Adrenal gland (tissue), 12 donors: ENCODE results near the gene CUL7. TPM values are rescaled to one million over a fixed set of nuclear protein-coding genes. Genes with fewer than 3 reads are reported as not detected.

Source experiments
- DNase-seq, 7 donors: peaks; one replicate each; pipeline ENCODE4 v3.0.0-alpha.2; 2019 to 2020
- H3K27ac ChIP-seq, 5 donors: fragments of 200-600 bp; sonication (generic) in 4 of 5; 1 replicate in 3 of 5; 2 replicates in 2 of 5; pipeline versions ENCODE4 v1.5.1 to v1.8.0; 2016 to 2020; ENCODE audit warnings: mild to moderate bottlenecking in 1 of 5
- H3K27me3 ChIP-seq: fragments of 200-600 bp; 2 replicates; pipeline ENCODE4 v1.8.0; 2021
- H3K36me3 ChIP-seq, 2 donors: fragments of 200-600 bp; replicated peaks in 1 of 2; 1 replicate in 1 of 2; 2 replicates in 1 of 2; pipeline versions ENCODE4 v1.5.1 to v1.8.0; 2018 to 2022
- H3K4me1 ChIP-seq, 2 donors: fragments of 200-600 bp; replicated peaks in 1 of 2; 1 replicate in 1 of 2; 2 replicates in 1 of 2; pipeline versions ENCODE4 v1.5.1 to v1.8.0; 2018 to 2021
- H3K4me3 ChIP-seq, 4 donors: fragments of 200-600 bp; sonication (generic) in 3 of 4; one replicate each; pipeline ENCODE4 v1.5.1; 2016 to 2018
- H3K9me3 ChIP-seq, 3 donors: fragments of 200-600 bp; sonication (generic) in 1 of 3; replicated peaks in 1 of 3; 1 replicate in 2 of 3; 2 replicates in 1 of 3; pipeline versions ENCODE4 v1.5.1 to v1.8.0; 2016 to 2021
- CTCF ChIP-seq, 6 experiments: fragments of 450-650 bp in 4 of 6; fragments of 200-600 bp in 2 of 6; sonication (generic) in 1 of 6; IDR thresholded peaks; 1 replicate in 5 of 6; 2 replicates in 1 of 6; pipeline versions ENCODE4 v1.5.1 to v1.8.0; 2016 to 2021; ENCODE audit warnings: antibody characterized with exemption in 6 of 6, mild to moderate bottlenecking in 2 of 6, moderate library complexity in 1 of 6
- POLR2A ChIP-seq, 2 donors: fragments of 450-650 bp; IDR thresholded peaks; one replicate each; pipeline ENCODE4 v1.6.1; 2017; ENCODE audit warnings: antibody characterized with exemption in 2 of 2, mild to moderate bottlenecking in 2 of 2, moderate library complexity in 1 of 2
- WGBS, 4 donors: extraction: QIAGEN DNeasy Blood & Tissue Kit in 2 of 4; methylation state at CpG; one replicate each; pipeline versions ENCODE4 v1.1.5 to v1.1.7; 2013 to 2017; 5-methylcytosine and 5-hydroxymethylcytosine counted together
- intact Hi-C, 2 donors: fragments of 100-400 bp; cut with DNase I; formaldehyde crosslinking; loops; one replicate each; pipeline versions ENCODE4 v1.14.1 to v1.15.0; 2022 to 2023
- polyA plus RNA-seq, 3 donors: library from polyadenylated mRNA; stranded (reverse); fragments of 200-250 nt in 2 of 3; fragments of 350-450 nt in 1 of 3; fragmentation: Illumina TruSeq in 1 of 3; extraction: RNeasy Lipid Tissue Mini Kit (QIAGEN cat#74804) in 1 of 3; gene quantifications; one replicate each; pipeline ENCODE4 v1.2.3, GENCODE V29; 2013 to 2014
- total RNA-seq, 9 donors: library from RNA; depleted of rRNA in 4 of 9; stranded (reverse); fragments of >200 nt in 4 of 9; fragments of 120-200 nt in 1 of 9; fragmentation: NEBNext Ultra II Directional in 1 of 9; extraction: Animal tissue kit (Norgen Biotek cat#: 25700) in 1 of 9; gene quantifications; one replicate each; pipeline versions ENCODE4 v1.1.0 to v1.2.4, GENCODE V29; 2013 to 2023
- donor health status: healthy with polysubstance abuse.
- donor health status: Bipolar disorder and iron deficiency.
- donor health status: DM: yes; HTN: yes; CAD: no.
- donor health status: DM: no; HTN: no; CAD: no.
- donor health status: DM: no; HTN: no; CAD: no.
- donor health status: DM: yes; HTN: yes; CAD: no.

The CUL7 gene
- total and polyA plus RNA-seq, 12 donors, result 12.0 to 52.5 (median 32.7) TPM

DNA sequence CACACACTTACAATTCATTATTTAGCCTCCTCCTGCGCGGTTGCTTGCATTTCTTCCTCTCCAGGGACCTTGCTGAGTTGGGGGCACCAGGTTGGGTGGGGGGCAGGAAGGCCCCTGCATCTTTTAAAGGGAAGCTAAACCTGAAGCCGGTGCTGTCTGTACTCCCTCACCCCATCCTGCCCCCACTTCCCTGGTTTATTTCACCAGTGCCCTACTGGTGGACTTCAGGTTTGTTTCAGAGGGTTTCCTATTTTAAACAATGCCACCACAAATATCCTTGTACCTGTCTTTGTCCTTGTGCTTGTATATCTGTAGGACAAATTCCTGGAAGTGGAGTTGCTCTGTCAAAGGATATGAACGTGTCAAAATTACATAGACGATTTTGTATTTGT is 43.4 kb upstream of the CUL7 start:
- Histone ChIP-seq H3K9me3 (no peaks in the 10 kb centered on the region), H3K36me3 (no peaks in the 10 kb centered on the region), H3K4me3 (no peak overlapping the region), H3K27ac (no peak overlapping the region), H3K27me3 (no peaks in the 10 kb centered on the region), H3K4me1 (peaks cover 0 to 7% of the 10 kb centered on the region in 2 donors)
- DNase-seq, result no peak
- 42 to 58% (median 50%) methylated on average over 5 of the region's 5 CpGs for WGBS, 4 donors
- TF ChIP-seq CTCF (IDR thresholded peaks at IDR 0.05) (no peak), POLR2A (IDR thresholded peaks at IDR 0.05) (no peak)
- intact Hi-C loops, result no loop called here

GRCh38 chr6:43096451-43097097 is 42.9 kb upstream of the CUL7 start:
- Histone ChIP-seq H3K4me3 (no peak overlapping the region), H3K9me3 (no peaks in the 10 kb centered on the region), H3K27me3 (no peaks in the 10 kb centered on the region), H3K36me3 (no peaks in the 10 kb centered on the region), H3K27ac (peak overlapping the region in 2 of 5 donors; percentile 17 to 45), H3K4me1 (peaks cover 0 to 7% of the 10 kb centered on the region in 2 donors)
- DNase-seq, result peak in 2 of 7 donors; percentile 13 to 57
- WGBS, 4 donors, result 60 to 68% (median 63%) methylated on average over 7 to 8 of the region's 8 CpGs
- TF ChIP-seq POLR2A (IDR thresholded peaks at IDR 0.05) (no peak), CTCF (IDR thresholded peaks at IDR 0.05) (no peak)
- intact Hi-C loops, result no loop called here

DNA sequence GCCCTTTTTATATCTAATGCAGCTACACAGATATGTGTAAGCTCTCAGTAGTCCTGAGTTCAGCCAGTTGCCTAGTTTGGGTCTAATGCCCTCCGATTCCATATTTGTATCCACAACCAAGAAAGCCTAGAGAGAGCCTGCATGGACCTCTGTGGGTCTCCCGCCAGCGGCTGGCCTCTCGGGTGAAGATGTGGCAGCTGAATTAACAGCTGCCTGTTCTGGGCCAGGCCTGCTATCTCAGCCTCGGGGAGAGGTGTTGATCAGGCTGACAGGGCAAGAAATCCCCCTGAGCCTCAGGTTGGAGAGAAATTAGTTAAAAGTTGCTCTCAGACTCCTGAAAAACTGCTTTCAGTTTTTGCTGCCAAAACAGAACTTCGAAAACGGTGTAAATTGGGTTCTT is 42.3 kb upstream of the CUL7 start:
- no peak for DNase-seq
- intact Hi-C loops, result no loop called here
- peak overlapping the region in 1 of 5 donors; percentile 17 for H3K27ac ChIP-seq
- no peaks in the 10 kb centered on the region for H3K9me3 ChIP-seq
- H3K4me3 ChIP-seq, result no peak overlapping the region
- 66 to 80% (median 72%) methylated on average over 1 to 7 of the region's 7 CpGs for WGBS, 4 donors
- H3K27me3 ChIP-seq, result no peaks in the 10 kb centered on the region
- peaks cover 0 to 7% of the 10 kb centered on the region in 2 donors for H3K4me1 ChIP-seq
- no peaks in the 10 kb centered on the region for H3K36me3 ChIP-seq
- TF ChIP-seq POLR2A (IDR thresholded peaks at IDR 0.05), result no peak
- TF ChIP-seq CTCF (IDR thresholded peaks at IDR 0.05), result no peak

- intact Hi-C loops, result no loop called here
- Histone ChIP-seq H3K4me1 (peaks cover 0 to 7% of the 10 kb centered on the region in 2 donors), H3K4me3 (peak overlapping the region in 1 of 4 donors; percentile 64), H3K27ac (peak overlapping the region in 2 of 5 donors; percentile 42 to 77), H3K36me3 (no peaks in the 10 kb centered on the region), H3K9me3 (no peaks in the 10 kb centered on the region), H3K27me3 (no peaks in the 10 kb centered on the region)
- 41 to 60% (median 52%) methylated on average over 9 of the region's 9 CpGs for WGBS, 4 donors
- TF ChIP-seq CTCF (IDR thresholded peaks at IDR 0.05), result no peak
- TF ChIP-seq POLR2A (IDR thresholded peaks at IDR 0.05), result peak in 1 of 2 donors; percentile 18
- peak in 6 of 7 donors; percentile 48 to 73 (median 58) for DNase-seq
Observed at GRCh38 chr6:43093436-43094289, 40.0 kb upstream of the CUL7 start.
